ENCODE data around the gene LDAH. TPM values are rescaled to one million over a fixed set of nuclear protein-coding genes. Genes with fewer than 3 reads are reported as not detected.

LDAH gene
- total and polyA plus RNA-seq, 10 of the 15 experiments (the other 5 are each of a cell fraction or from before 2014, with no cell fraction given), result 17.9 to 44.7 (median 30.0) TPM

DNA sequence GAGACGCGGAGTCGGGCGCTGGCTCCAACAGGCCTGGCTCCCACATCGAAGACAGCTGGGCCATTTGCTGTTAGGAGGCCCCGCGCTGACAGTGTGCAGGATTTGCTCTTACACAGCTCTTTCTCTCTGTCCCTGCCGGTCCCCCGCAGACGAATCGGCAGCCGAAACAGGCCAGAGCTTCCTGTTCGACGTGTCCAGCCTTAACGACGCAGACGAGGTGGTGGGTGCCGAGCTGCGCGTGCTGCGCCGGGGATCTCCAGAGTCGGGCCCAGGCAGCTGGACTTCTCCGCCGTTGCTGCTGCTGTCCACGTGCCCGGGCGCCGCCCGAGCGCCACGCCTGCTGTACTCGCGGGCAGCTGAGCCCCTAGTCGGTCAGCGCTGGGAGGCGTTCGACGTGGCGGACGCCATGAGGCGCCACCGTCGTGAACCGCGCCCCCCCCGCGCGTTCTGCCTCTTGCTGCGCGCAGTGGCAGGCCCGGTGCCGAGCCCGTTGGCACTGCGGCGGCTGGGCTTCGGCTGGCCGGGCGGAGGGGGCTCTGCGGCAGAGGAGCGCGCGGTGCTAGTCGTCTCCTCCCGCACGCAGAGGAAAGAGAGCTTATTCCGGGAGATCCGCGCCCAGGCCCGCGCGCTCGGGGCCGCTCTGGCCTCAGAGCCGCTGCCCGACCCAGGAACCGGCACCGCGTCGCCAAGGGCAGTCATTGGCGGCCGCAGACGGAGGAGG lies 152.4 kb downstream of the LDAH start:
- Histone ChIP-seq H2AFZ (ENCODE audit: control insufficient read depth, low read depth, low read length) (no peak overlapping the region), H3K4me2 (ENCODE audit: control insufficient read depth, insufficient read depth) (no peak overlapping the region), H4K20me1 (ENCODE audit: control insufficient read depth, insufficient read depth) (no peaks in the 10 kb centered on the region), H3K79me2 (ENCODE audit: control insufficient read depth, insufficient read depth, low read length) (no peaks in the 10 kb centered on the region), H3K4me1 (ENCODE audit: control insufficient read depth, insufficient read depth, low read length) (peaks cover 18% of the 10 kb centered on the region), H3K36me3 (ENCODE audit: control insufficient read depth in 2 of 2, insufficient read depth in 2 of 2, low read length in 1 of 2) (no peaks in the 10 kb centered on the region), H3K4me3 (no peak overlapping the region), H3K9ac (ENCODE audit: control insufficient read depth, insufficient read depth, low read length) (no peak overlapping the region), H3K9me3 (replicated peaks; ENCODE audit: control insufficient read depth, insufficient read depth, low read length) (no peaks in the 10 kb centered on the region; the same call in 2 of the 3 replicates), H3K27me3 (replicated peaks in 1 of 2; ENCODE audit: control insufficient read depth in 2 of 2, insufficient read depth in 2 of 2, low read length in 1 of 2) (peaks cover 17 to 24% of the 10 kb centered on the region in 2 experiments), H3K27ac (ENCODE audit: control insufficient read depth, insufficient read depth) (no peak overlapping the region)
- SMC1A ChIA-PET (ENCODE audit: uncharacterized antibody, unreplicated experiment), result no interaction called here
- WGBS (ENCODE audit: insufficient coverage, insufficient replicate concordance, low lambda C conversion rate, missing lambda C conversion rate), result 98% methylated on average over 50 of the region's 83 CpGs
- DNase-seq (ENCODE audit: low read depth, low spot score), result no peak
- CTCF ChIA-PET, result no interaction called here
- POLR2A ChIA-PET, result no interaction called here
- RAD21 ChIA-PET (ENCODE audit: unreplicated experiment), result no interaction called here
- intact Hi-C loops (cut with micrococcal nuclease; ENCODE audit: unreplicated experiment), result no loop called here
- in situ Hi-C loops (cut with MboI), result loop anchor here (25.0 kb wide), 1 partner anchor 442 kb away; the partner anchor contains the start of gene TDRD15
- no peak for FAIRE-seq
- ATAC-seq, result no peak
- no TSS peak for BruUV-seq (replicated peaks)
- TF ChIP-seq BMI1 (IDR thresholded peaks at IDR 0.05; ENCODE audit: borderline replicate concordance) (no peak), MEF2B (IDR thresholded peaks at IDR 0.05; ENCODE audit: partially characterized antibody, poor library complexity, severe bottlenecking) (no peak), EZH2 (IDR thresholded peaks at IDR 0.05; ENCODE audit: borderline replicate concordance, control insufficient read depth, low read depth, low read length) (no peak), EP300 (IDR thresholded peaks at IDR 0.05; ENCODE audit: borderline replicate concordance in 1 of 2, control insufficient read depth in 1 of 2, low read depth in 2 of 2, low read length in 2 of 2) (no peak), CTCF (IDR thresholded peaks at IDR 0.05 in 2 of 3, conservative IDR thresholded peaks at IDR 0.05 in 1 of 3; ENCODE audit: control insufficient read depth in 2 of 3, extremely low read depth in 1 of 3, insufficient read depth in 1 of 3, low read depth in 3 of 3, low read length in 3 of 3) (no peak), DPF2 (IDR thresholded peaks at IDR 0.05) (no peak), SMC3 (IDR thresholded peaks at IDR 0.05; ENCODE audit: borderline replicate concordance, low read length) (no peak), SMAD1 (IDR thresholded peaks at IDR 0.05; ENCODE audit: low read depth, partially characterized antibody) (no peak), HCFC1 (IDR thresholded peaks at IDR 0.05; ENCODE audit: low read length) (no peak), WRNIP1 (IDR thresholded peaks at IDR 0.05; ENCODE audit: borderline replicate concordance, low read depth, low read length) (no peak), HDAC6 (IDR thresholded peaks at IDR 0.05; ENCODE audit: unreplicated experiment) (no peak)
- TF ChIP-seq, protein P1, sequence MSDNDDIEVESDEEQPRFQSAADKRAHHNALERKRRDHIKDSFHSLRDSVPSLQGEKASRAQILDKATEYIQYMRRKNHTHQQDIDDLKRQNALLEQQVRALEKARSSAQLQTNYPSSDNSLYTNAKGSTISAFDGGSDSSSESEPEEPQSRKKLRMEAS (IDR thresholded peaks at IDR 0.05; ENCODE audit: low read depth, low read length), result no peak
- TF ChIP-seq, protein P2, sequence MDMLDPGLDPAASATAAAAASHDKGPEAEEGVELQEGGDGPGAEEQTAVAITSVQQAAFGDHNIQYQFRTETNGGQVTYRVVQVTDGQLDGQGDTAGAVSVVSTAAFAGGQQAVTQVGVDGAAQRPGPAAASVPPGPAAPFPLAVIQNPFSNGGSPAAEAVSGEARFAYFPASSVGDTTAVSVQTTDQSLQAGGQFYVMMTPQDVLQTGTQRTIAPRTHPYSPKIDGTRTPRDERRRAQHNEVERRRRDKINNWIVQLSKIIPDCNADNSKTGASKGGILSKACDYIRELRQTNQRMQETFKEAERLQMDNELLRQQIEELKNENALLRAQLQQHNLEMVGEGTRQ (IDR thresholded peaks at IDR 0.05; ENCODE audit: borderline replicate concordance, low read depth, low read length), result no peak
- TF ChIP-seq, protein P3, sequence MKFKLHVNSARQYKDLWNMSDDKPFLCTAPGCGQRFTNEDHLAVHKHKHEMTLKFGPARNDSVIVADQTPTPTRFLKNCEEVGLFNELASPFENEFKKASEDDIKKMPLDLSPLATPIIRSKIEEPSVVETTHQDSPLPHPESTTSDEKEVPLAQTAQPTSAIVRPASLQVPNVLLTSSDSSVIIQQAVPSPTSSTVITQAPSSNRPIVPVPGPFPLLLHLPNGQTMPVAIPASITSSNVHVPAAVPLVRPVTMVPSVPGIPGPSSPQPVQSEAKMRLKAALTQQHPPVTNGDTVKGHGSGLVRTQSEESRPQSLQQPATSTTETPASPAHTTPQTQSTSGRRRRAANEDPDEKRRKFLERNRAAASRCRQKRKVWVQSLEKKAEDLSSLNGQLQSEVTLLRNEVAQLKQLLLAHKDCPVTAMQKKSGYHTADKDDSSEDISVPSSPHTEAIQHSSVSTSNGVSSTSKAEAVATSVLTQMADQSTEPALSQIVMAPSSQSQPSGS (IDR thresholded peaks at IDR 0.05; ENCODE audit: low read length), result no peak
- TF ChIP-seq, protein P4, sequence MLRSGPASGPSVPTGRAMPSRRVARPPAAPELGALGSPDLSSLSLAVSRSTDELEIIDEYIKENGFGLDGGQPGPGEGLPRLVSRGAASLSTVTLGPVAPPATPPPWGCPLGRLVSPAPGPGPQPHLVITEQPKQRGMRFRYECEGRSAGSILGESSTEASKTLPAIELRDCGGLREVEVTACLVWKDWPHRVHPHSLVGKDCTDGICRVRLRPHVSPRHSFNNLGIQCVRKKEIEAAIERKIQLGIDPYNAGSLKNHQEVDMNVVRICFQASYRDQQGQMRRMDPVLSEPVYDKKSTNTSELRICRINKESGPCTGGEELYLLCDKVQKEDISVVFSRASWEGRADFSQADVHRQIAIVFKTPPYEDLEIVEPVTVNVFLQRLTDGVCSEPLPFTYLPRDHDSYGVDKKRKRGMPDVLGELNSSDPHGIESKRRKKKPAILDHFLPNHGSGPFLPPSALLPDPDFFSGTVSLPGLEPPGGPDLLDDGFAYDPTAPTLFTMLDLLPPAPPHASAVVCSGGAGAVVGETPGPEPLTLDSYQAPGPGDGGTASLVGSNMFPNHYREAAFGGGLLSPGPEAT (IDR thresholded peaks at IDR 0.05; ENCODE audit: low read depth), result no peak

All from GM12878 (cell line).